GM12874 (cell line): ENCODE results near the gene SGTA.

Experiments
- TF ChIP-seq, protein P1 (sequence below): IDR thresholded peaks from 2 replicates; pipeline ENCODE4 v1.5.1; 2011; ENCODE audit warnings: low read depth, mild to moderate bottlenecking, control low read depth, low read length, moderate library complexity; ENCODE audit not compliant: insufficient read depth

SGTA gene

DNA sequence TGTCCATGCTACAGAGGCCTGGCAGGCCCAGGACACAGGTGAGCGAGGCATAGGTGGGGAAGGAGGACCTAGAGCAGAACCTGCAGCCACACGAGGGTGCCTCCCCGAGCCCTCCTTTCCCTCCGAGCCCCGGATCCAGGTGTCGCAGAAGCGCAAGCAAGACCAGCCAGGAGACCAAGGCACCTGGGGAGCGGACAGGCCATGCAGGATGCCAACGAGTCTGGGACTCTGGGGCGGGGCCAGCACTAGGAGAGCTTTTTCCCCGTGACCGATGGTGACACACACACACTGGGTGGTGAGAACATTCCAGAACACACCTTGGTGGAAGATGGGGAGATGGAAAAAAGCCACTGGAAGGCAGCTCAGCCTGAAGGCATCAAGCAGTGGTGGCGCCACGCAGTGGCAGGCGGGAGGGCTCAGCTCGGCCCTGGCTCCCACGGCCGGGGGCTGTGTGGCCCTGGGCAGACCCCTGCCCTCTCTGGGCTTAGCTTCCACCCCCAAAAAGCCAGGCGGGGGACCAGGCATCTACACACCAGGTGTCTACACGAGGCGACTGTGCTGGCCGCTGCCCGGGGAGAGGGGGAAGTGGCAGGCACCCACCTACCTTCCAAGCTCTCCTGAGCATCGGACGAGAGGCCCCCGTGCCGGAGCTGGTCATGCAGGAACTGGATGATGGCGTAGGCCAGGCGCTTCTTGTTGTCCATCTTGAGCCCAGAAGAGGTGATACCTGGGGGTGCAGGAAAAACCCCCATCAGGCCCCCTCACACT is 14.5 kb downstream of the SGTA start:
- TF ChIP-seq, protein P1, sequence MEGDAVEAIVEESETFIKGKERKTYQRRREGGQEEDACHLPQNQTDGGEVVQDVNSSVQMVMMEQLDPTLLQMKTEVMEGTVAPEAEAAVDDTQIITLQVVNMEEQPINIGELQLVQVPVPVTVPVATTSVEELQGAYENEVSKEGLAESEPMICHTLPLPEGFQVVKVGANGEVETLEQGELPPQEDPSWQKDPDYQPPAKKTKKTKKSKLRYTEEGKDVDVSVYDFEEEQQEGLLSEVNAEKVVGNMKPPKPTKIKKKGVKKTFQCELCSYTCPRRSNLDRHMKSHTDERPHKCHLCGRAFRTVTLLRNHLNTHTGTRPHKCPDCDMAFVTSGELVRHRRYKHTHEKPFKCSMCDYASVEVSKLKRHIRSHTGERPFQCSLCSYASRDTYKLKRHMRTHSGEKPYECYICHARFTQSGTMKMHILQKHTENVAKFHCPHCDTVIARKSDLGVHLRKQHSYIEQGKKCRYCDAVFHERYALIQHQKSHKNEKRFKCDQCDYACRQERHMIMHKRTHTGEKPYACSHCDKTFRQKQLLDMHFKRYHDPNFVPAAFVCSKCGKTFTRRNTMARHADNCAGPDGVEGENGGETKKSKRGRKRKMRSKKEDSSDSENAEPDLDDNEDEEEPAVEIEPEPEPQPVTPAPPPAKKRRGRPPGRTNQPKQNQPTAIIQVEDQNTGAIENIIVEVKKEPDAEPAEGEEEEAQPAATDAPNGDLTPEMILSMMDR: no peak

DNA sequence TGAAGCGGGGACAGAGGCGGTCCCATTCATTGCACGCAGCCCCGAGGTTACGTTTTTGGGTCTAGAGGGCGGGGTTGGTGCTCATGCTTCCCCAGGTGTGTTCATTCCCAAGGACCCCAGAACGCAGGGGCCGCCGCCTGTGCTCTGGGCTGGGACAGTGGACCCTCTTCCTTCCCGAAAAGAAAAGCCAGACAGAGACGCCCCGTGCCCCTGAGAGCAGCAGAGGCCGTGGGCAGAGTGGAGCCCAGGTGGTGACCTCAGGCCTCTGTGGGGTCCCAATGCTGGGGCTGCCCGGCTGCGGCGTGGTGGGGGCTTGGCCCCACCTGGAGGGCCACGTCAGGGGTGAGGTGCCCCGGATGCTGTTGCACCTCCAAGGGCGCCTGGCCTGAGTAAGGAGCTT is 15.4 kb downstream of the SGTA start:
- TF ChIP-seq, protein P1: no peak

DNA sequence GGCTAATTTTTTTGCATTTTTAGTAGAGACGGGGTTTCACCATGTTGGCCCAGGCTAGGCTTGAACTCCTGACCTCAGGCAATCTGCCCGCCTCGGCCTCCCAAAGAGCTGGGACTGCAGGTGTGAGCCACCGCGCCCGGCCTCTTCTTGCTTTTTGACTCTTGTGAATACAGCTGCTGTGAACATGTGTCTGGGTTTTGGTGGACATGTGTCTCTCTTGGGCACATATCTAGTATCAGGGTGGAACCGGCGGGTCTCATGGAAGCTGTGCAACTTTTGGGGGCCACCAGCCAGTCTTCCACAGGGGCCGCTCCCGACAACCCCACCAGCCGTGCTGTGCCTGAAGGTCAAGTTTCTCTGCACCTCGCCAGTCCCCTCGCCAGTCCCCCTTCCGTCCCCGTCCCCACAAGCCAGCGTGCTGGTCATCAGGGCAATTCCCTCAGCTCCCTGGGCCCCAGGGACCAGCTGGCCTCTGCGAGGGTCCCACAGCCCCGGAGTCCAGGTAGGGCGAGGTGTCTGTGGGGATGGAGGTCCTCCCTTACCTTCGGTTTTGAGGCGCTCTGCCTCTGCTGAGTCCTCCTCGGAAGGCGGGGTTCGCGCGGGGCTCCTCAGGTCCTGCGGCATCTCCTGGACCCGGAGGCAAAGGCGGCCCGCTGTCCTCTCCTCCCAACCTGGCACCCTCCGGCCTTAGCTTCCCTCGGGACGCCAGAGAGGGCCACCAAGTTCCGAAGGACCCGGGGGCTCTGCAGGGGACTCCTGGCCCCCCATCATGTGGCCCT is 16.3 kb downstream of the SGTA start:
- TF ChIP-seq, protein P1: no peak

DNA sequence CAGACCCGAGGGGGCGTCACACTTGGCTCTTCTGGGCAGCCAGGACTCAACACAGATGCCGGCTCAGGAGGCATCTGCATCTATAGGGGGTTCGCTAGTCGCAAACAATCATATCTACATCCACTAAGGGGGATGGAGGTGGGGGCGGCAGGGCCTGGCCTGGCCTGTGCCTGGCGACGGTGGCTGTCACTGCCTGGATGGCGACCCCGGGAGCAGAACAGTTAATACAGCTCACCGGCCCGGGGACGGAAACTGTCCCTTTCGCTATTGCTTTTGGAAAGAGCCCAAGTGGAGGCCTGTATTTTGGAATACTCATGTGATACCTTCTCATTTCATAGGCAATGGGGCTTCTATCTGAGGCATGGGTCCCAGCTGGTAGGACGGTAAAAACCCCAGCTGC is 17.7 kb downstream of the SGTA start:
- TF ChIP-seq, protein P1: no peak

DNA sequence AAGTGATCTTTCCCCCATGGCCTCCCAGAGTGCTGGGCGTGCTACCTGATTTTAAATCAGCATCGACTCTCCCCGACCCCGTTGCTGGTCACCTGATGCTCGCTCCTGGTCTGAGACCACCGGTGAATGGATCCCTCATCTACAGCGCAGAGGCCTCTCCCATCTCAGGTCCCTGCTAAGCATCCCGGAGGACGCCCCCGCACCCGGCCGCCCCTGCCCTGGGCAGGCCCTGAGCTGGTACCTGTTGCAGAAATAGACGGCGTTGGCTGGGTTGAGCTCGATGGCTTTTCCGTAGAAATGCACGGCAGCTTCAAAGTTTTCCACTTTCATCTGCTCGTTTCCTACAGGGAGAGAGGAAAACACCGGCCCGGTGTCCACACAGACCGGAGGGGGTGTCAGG is 18.1 kb downstream of the SGTA start:
- TF ChIP-seq, protein P1: no peak

DNA sequence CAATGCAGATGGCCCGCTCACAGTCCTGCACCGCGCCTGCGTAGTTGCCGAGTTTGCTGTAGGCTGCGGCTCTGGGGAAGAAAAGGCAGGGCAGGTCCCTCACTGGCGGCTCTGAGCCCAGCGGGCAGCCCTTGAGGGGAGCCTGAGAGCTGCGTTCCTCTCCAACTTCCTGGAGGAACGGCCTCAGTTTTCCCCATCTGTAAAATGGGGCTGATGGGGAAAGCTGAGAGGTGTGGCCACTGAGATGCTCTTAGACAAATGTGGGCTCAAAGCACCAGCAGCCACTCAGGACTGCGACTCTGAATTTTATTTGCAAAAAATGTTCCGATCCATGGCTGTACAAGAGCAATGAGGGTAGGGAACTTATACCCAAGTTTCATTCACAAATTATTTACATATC is 19.4 kb downstream of the SGTA start:
- TF ChIP-seq, protein P1: no peak

DNA sequence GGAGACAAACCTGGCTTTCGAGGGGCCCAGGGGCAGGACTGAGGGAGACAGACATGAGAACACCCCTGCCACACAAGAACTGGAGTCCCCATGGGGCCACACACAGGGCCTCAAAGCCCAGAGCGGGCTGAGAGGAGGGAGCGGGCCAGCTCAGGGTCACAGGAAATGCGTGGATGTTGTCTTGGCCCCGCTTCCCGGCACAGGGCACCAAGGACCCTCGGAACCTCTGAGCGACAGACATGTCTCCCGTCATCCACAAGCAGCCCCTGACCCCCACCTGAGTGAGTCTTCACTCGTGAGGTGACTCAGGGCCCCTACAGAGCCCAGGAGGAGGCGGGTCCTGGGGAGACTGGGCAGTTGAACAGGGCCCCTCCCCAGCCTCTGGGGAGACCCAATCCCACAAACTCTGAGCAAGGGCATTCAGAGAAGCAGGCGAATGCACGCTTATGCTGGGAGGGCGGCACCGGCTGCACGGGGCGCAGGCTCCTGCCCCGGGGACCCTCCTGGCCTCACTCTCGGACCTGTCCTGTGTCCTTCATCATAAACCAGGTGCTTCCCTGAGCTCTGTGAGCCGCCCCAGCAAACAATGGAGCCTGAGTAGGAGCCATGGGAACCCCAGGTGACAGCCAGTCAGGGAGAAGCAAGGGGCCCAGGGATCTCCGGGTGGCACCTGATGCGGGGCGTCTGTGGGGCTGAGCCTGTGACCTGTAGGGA is 20.1 kb downstream of the SGTA start:
- TF ChIP-seq, protein P1: no peak
